Mesendoderm (in vitro differentiated cells): ENCODE results near the gene PIEZO1.

Experiments used
- DNase-seq: peaks from one replicate; pipeline ENCODE4 v3.0.0; 2013
- H2AK5ac ChIP-seq: 2 replicates; pipeline ENCODE4 v1.6.1; 2013; ENCODE audit warnings: low read length, inconsistent platforms
- H2BK120ac ChIP-seq: 2 replicates; pipeline ENCODE4 v1.6.1; 2013; ENCODE audit warnings: low read depth, mild to moderate bottlenecking, low read length, moderate library complexity, mixed read lengths
- H2BK15ac ChIP-seq: replicated peaks from 2 replicates; pipeline ENCODE4 v1.6.1; 2013; ENCODE audit warnings: low read depth, mild to moderate bottlenecking, moderate library complexity
- H2BK5ac ChIP-seq: 2 replicates; pipeline ENCODE4 v1.6.1; 2013; ENCODE audit warnings: low read length, inconsistent platforms
- H3K18ac ChIP-seq: 2 replicates; pipeline ENCODE4 v1.6.1; 2013; ENCODE audit warnings: mild to moderate bottlenecking, low read length, mixed read lengths
- H3K23ac ChIP-seq: one replicate; pipeline ENCODE4 v1.6.1; 2013; ENCODE audit warnings: low read length
- H3K27ac ChIP-seq: 2 replicates; pipeline ENCODE4 v1.5.1; 2013; ENCODE audit warnings: low read depth, mild to moderate bottlenecking, inconsistent platforms, low read length, moderate library complexity
- H3K27me3 ChIP-seq: 2 replicates; pipeline ENCODE4 v1.6.1; 2013; ENCODE audit warnings: low read length, control low read depth, mild to moderate bottlenecking, inconsistent platforms; ENCODE audit not compliant: insufficient read depth, poor library complexity
- H3K36me3 ChIP-seq: 2 replicates; pipeline ENCODE4 v1.6.1; 2013; ENCODE audit warnings: low read length, inconsistent platforms; ENCODE audit not compliant: control insufficient read depth, insufficient read depth
- H3K4ac ChIP-seq: one replicate; pipeline ENCODE4 v1.6.1; 2013; ENCODE audit warnings: low read depth, mild to moderate bottlenecking, low read length, moderate library complexity
- H3K4me1 ChIP-seq: 2 replicates; pipeline ENCODE4 v1.6.1; 2013; ENCODE audit warnings: low read depth, low read length, inconsistent platforms; ENCODE audit not compliant: control insufficient read depth
- H3K4me2 ChIP-seq: 2 replicates; pipeline ENCODE4 v1.6.1; 2013; ENCODE audit warnings: low read length
- H3K4me3 ChIP-seq: 2 replicates; pipeline ENCODE4 v1.5.1; 2013; ENCODE audit warnings: mild to moderate bottlenecking, low read length
- H3K56ac ChIP-seq: one replicate; pipeline ENCODE4 v1.6.1; 2013; ENCODE audit warnings: low read length
- H3K79me1 ChIP-seq: 2 replicates; pipeline ENCODE4 v1.6.1; 2013; ENCODE audit warnings: low read length, inconsistent platforms
- H3K79me2 ChIP-seq: 2 replicates; pipeline ENCODE4 v1.6.1; 2013; ENCODE audit warnings: mild to moderate bottlenecking, low read length; ENCODE audit not compliant: control insufficient read depth, insufficient read depth
- H3K9ac ChIP-seq: 2 replicates; pipeline ENCODE4 v1.6.1; 2013; ENCODE audit warnings: low read length, inconsistent platforms
- H4K5ac ChIP-seq: one replicate; pipeline ENCODE4 v1.6.1; 2013; ENCODE audit warnings: low read length
- H4K8ac ChIP-seq: one replicate; pipeline ENCODE4 v1.6.1; 2013; ENCODE audit warnings: low read depth, mild to moderate bottlenecking, control low read depth, low read length, moderate library complexity
- WGBS: extraction: QIAGEN DNeasy Blood & Tissue Kit; methylation state at CpG from one replicate; pipeline ENCODE4 v1.1.7; 2013; ENCODE audit warnings: low lambda C conversion rate, missing lambda C conversion rate; ENCODE audit not compliant: insufficient coverage; ENCODE audit errors: extremely low coverage; 5-methylcytosine and 5-hydroxymethylcytosine counted together

Gene PIEZO1

GRCh38 chr16:88807142-88807625 lies 22.2 kb upstream of the PIEZO1 start:
- H3K18ac ChIP-seq = no peak overlapping the region
- WGBS = no CpG with 5 or more reads among the region's 24 CpGs
- peaks cover 31% of the 10 kb centered on the region for H3K79me2 ChIP-seq

GRCh38 chr16:88806491-88807111 lies 21.6 kb upstream of the PIEZO1 start:
- no peak overlapping the region for H2AK5ac ChIP-seq
- H3K27ac ChIP-seq = no peak overlapping the region
- no peak overlapping the region for H2BK5ac ChIP-seq
- peaks cover 20% of the 10 kb centered on the region for H3K36me3 ChIP-seq
- H3K23ac ChIP-seq = no peak overlapping the region
- H3K9ac ChIP-seq = no peak overlapping the region
- no peak for DNase-seq
- no peak overlapping the region for H2BK15ac ChIP-seq
- H3K4me2 ChIP-seq = no peak overlapping the region
- peaks cover 12% of the 10 kb centered on the region for H3K79me1 ChIP-seq
- H3K18ac ChIP-seq = no peak overlapping the region
- WGBS = no CpG with 5 or more reads among the region's 27 CpGs
- H3K79me2 ChIP-seq = peaks cover 30% of the 10 kb centered on the region
- H3K27me3 ChIP-seq = no peaks in the 10 kb centered on the region
- no peak overlapping the region for H3K4ac ChIP-seq
- no peak overlapping the region for H4K8ac ChIP-seq
- H4K5ac ChIP-seq = no peak overlapping the region
- no peaks in the 10 kb centered on the region for H3K4me1 ChIP-seq
- no peak overlapping the region for H3K56ac ChIP-seq
- H2BK120ac ChIP-seq = no peak overlapping the region
- no peak overlapping the region for H3K4me3 ChIP-seq

More at GRCh38 chr16:88807142-88807625, 22.2 kb upstream of the PIEZO1 start:
- Histone ChIP-seq H4K8ac (no peak overlapping the region), H3K4me2 (no peak overlapping the region), H3K23ac (no peak overlapping the region), H2BK5ac (no peak overlapping the region), H3K4me3 (no peak overlapping the region), H3K79me1 (peaks cover 12% of the 10 kb centered on the region), H2BK120ac (no peak overlapping the region), H3K27me3 (no peaks in the 10 kb centered on the region), H3K36me3 (peaks cover 20% of the 10 kb centered on the region), H4K5ac (no peak overlapping the region), H2AK5ac (no peak overlapping the region), H2BK15ac (no peak overlapping the region), H3K4me1 (no peaks in the 10 kb centered on the region), H3K4ac (no peak overlapping the region), H3K27ac (no peak overlapping the region), H3K9ac (no peak overlapping the region), H3K56ac (no peak overlapping the region)
- DNase-seq = no peak

GRCh38 chr16:88805887-88806393 lies 20.9 kb upstream of the PIEZO1 start:
- Histone ChIP-seq H3K18ac (no peak overlapping the region), H4K5ac (no peak overlapping the region), H2BK5ac (no peak overlapping the region), H3K36me3 (peaks cover 20% of the 10 kb centered on the region), H3K27ac (no peak overlapping the region), H3K4me1 (no peaks in the 10 kb centered on the region), H3K4me2 (no peak overlapping the region), H3K4ac (no peak overlapping the region), H2BK15ac (no peak overlapping the region), H3K23ac (no peak overlapping the region), H4K8ac (no peak overlapping the region), H3K27me3 (no peaks in the 10 kb centered on the region), H2AK5ac (no peak overlapping the region), H3K56ac (no peak overlapping the region), H3K9ac (no peak overlapping the region), H3K79me2 (peaks cover 24% of the 10 kb centered on the region), H3K4me3 (no peak overlapping the region), H2BK120ac (no peak overlapping the region), H3K79me1 (peaks cover 12% of the 10 kb centered on the region)
- no peak for DNase-seq
- WGBS = no CpG with 5 or more reads among the region's 21 CpGs

GRCh38 chr16:88805340-88805715 lies 20.3 kb upstream of the PIEZO1 start:
- Histone ChIP-seq H3K23ac (no peak overlapping the region), H3K27me3 (no peaks in the 10 kb centered on the region), H3K4me2 (no peak overlapping the region), H3K79me1 (peaks cover 9% of the 10 kb centered on the region), H3K27ac (no peak overlapping the region), H2BK120ac (no peak overlapping the region), H3K36me3 (peaks cover 20% of the 10 kb centered on the region), H2BK15ac (no peak overlapping the region), H2AK5ac (no peak overlapping the region), H2BK5ac (no peak overlapping the region), H3K4ac (no peak overlapping the region), H3K79me2 (peaks cover 18% of the 10 kb centered on the region), H3K56ac (peak overlapping the region; percentile 92), H4K8ac (no peak overlapping the region), H3K9ac (peak overlapping the region; percentile 98), H3K4me1 (no peaks in the 10 kb centered on the region), H3K4me3 (no peak overlapping the region), H4K5ac (no peak overlapping the region), H3K18ac (no peak overlapping the region)
- DNase-seq = no peak
- WGBS = no CpG with 5 or more reads among the region's 22 CpGs

- H3K79me1 ChIP-seq = peaks cover 8% of the 10 kb centered on the region
- peak overlapping the region; percentile 90 for H3K18ac ChIP-seq
- no peak overlapping the region for H2AK5ac ChIP-seq
- H3K4me2 ChIP-seq = peak overlapping the region; percentile 81
- no peak overlapping the region for H4K5ac ChIP-seq
- no peaks in the 10 kb centered on the region for H3K27me3 ChIP-seq
- no peak overlapping the region for H3K23ac ChIP-seq
- no peak overlapping the region for H4K8ac ChIP-seq
- no peak overlapping the region for H3K27ac ChIP-seq
- no peak overlapping the region for H2BK5ac ChIP-seq
- no CpG with 5 or more reads among the region's 39 CpGs for WGBS
- no peak overlapping the region for H2BK15ac ChIP-seq
- peak; percentile 55 for DNase-seq
- peak overlapping the region; percentile 93 for H3K4ac ChIP-seq
- H3K9ac ChIP-seq = peak overlapping the region; percentile 98
- H3K79me2 ChIP-seq = peaks cover 12% of the 10 kb centered on the region
- H3K4me3 ChIP-seq = peak overlapping the region; percentile 84
- peak overlapping the region; percentile 92 for H3K56ac ChIP-seq
- H3K4me1 ChIP-seq = no peaks in the 10 kb centered on the region
- H3K36me3 ChIP-seq = peaks cover 20% of the 10 kb centered on the region
- H2BK120ac ChIP-seq = no peak overlapping the region
Observed at GRCh38 chr16:88804552-88805339, 19.7 kb upstream of the PIEZO1 start.
